Activated CD8-positive, alpha-beta T cell treated with anti-CD3 and anti-CD28 coated beads for 36 hours (primary cell): ENCODE measurements around the gene CMSS1. TPM values are rescaled to one million over a fixed set of nuclear protein-coding genes. Genes with fewer than 3 reads are reported as not detected.
A peak's percentile ranks its signal among the peaks of the same experiment; 100 is the strongest.

Experiments
- ATAC-seq: fragments of 200-7000 bp; cut with Tn5 transposase; one replicate; pipeline ENCODE4 v1.10.0; 2021; ENCODE audit warnings: mild to moderate bottlenecking, moderate library complexity
- CTCF ChIA-PET: fragments of 350-600 bp; sonication (Branson Sonifier 250); formaldehyde crosslinking; loops from one replicate; lab custom pipeline; 2021; ENCODE audit warnings: antibody characterized with exemption; lab: Charles Lee
- POLR2A ChIA-PET: fragments of 350-600 bp; sonication (Branson Sonifier 250); formaldehyde crosslinking; loops from one replicate; lab custom pipeline; 2021; ENCODE audit warnings: antibody characterized with exemption; lab: Charles Lee
- DNase-seq: peaks from one replicate; pipeline ENCODE4 v3.0.0-alpha.2; 2020
- H3K27ac Mint-ChIP-seq: one replicate; pipeline ENCODE4 v1.8.0; 2021; ENCODE audit warnings: mild to moderate bottlenecking, mixed read lengths
- H3K27me3 Mint-ChIP-seq: one replicate; pipeline ENCODE4 v1.8.0; 2021; ENCODE audit warnings: mixed read lengths
- H3K36me3 Mint-ChIP-seq: one replicate; pipeline ENCODE4 v1.8.0; 2021; ENCODE audit warnings: low read depth, mixed read lengths
- H3K4me1 Mint-ChIP-seq: one replicate; pipeline ENCODE4 v1.8.0; 2021; ENCODE audit warnings: low read depth, mixed read lengths
- H3K4me3 Mint-ChIP-seq: one replicate; pipeline ENCODE4 v1.8.0; 2021; ENCODE audit warnings: mild to moderate bottlenecking, moderate library complexity, mixed read lengths
- H3K9me3 Mint-ChIP-seq: one replicate; pipeline ENCODE4 v1.8.0; 2021; ENCODE audit warnings: mixed read lengths
- intact Hi-C: fragments of 100-400 bp; cut with micrococcal nuclease; formaldehyde crosslinking; loops from one replicate; pipeline ENCODE4 v1.10.0; 2022
- total RNA-seq, 2 experiments: library from RNA; stranded (reverse); gene quantifications; one replicate each; pipeline ENCODE4 v1.2.3, GENCODE V29; 2021
- TF ChIP-seq, protein P1 (sequence below): fragments of 200-600 bp; IDR thresholded peaks from one replicate; pipeline ENCODE4 v1.8.0; 2022; ENCODE audit warnings: antibody characterized with exemption, mild to moderate bottlenecking

Gene CMSS1
- total RNA-seq, 2 experiments from 2014 or later = 93.9 to 110 TPM

DNA sequence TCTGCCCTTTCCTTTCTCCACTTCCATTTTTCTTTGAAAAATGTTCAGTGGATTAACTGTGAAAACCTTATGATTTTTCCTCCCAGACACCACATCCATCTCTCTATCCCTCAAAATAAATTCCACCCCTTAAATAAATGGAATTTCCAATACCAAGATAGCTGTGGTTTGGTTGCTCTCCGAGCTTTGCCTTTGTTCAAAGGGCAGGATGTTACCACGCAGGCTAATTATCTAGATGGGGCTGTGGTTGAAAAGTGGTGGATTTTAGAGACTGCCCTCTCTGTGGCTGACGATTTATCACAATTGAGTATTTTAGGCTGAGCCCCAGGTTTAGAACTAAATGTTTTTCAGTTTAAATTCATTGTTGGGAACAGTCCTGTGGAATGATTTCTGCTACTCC lies 36.9 kb upstream of the CMSS1 start:
- ATAC-seq = no peak
- no peaks in the 10 kb centered on the region for H3K9me3 Mint-ChIP-seq
- CTCF ChIA-PET = no interaction called here
- no peaks in the 10 kb centered on the region for H3K4me1 Mint-ChIP-seq
- no peak for DNase-seq
- POLR2A ChIA-PET = no interaction called here
- no peak overlapping the region for H3K27ac Mint-ChIP-seq
- H3K4me3 Mint-ChIP-seq = no peak overlapping the region
- H3K27me3 Mint-ChIP-seq = peaks cover 24% of the 10 kb centered on the region
- H3K36me3 Mint-ChIP-seq = no peaks in the 10 kb centered on the region
- TF ChIP-seq, protein P1, sequence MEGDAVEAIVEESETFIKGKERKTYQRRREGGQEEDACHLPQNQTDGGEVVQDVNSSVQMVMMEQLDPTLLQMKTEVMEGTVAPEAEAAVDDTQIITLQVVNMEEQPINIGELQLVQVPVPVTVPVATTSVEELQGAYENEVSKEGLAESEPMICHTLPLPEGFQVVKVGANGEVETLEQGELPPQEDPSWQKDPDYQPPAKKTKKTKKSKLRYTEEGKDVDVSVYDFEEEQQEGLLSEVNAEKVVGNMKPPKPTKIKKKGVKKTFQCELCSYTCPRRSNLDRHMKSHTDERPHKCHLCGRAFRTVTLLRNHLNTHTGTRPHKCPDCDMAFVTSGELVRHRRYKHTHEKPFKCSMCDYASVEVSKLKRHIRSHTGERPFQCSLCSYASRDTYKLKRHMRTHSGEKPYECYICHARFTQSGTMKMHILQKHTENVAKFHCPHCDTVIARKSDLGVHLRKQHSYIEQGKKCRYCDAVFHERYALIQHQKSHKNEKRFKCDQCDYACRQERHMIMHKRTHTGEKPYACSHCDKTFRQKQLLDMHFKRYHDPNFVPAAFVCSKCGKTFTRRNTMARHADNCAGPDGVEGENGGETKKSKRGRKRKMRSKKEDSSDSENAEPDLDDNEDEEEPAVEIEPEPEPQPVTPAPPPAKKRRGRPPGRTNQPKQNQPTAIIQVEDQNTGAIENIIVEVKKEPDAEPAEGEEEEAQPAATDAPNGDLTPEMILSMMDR = no peak
- intact Hi-C loops = no loop called here

DNA sequence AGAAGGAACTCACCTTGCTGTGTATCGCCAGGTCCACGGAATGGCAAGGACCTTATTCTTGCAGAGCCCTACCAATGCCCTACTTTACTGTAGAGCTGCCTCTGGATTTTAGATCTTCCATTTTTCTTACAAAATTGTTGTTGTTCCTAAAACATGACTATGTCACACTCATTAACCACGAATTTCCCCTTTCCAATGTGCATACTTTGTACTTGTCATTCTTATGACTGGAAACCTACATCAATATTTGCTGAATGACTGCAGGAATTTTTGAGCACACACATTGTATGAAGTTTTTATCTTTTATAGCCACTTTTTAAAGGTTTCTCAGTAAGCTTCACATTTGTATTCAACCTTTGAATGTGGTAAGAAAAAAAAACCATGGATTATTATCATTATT lies 35.9 kb upstream of the CMSS1 start:
- H3K9me3 Mint-ChIP-seq = no peaks in the 10 kb centered on the region
- H3K27ac Mint-ChIP-seq = no peak overlapping the region
- H3K4me3 Mint-ChIP-seq = no peak overlapping the region
- CTCF ChIA-PET = no interaction called here
- intact Hi-C loops = no loop called here
- no peak for DNase-seq
- POLR2A ChIA-PET = no interaction called here
- ATAC-seq = no peak
- H3K27me3 Mint-ChIP-seq = peaks cover 26% of the 10 kb centered on the region
- H3K36me3 Mint-ChIP-seq = no peaks in the 10 kb centered on the region
- no peaks in the 10 kb centered on the region for H3K4me1 Mint-ChIP-seq
- TF ChIP-seq, protein P1 = no peak

DNA sequence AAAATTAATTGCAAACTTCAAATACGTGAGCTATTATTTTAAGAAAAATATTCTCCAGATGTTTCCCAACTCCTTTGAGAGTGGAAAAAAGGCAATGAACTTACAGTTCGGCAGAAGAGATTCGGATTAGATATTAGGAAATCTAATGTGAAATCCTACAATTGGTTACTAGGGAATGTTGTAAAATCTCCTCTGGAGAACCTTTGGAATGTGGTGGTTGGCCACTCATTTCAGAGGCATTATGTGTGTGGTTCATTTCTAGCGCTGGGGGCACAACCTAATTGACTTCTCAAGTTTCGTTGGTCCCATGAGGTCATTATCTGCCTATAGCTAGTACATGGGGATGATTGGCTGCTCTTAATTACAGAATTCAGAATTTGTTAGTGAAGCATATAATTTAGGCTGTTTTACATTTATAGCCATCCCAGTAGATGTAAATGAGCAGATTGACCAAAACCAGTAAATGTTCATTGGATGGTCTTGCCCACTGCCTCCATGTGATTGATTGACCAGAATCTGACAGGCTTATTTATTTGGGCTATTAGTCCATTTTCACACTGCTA lies 34.6 kb upstream of the CMSS1 start:
- no peak overlapping the region for H3K4me3 Mint-ChIP-seq
- ChIA-PET POLR2A (no interaction called here), CTCF (no interaction called here)
- H3K4me1 Mint-ChIP-seq = no peaks in the 10 kb centered on the region
- ATAC-seq (no peak), DNase-seq (no peak)
- TF ChIP-seq, protein P1 = no peak
- H3K36me3 Mint-ChIP-seq = no peaks in the 10 kb centered on the region
- peaks cover 19% of the 10 kb centered on the region for H3K27me3 Mint-ChIP-seq
- intact Hi-C loops = no loop called here
- H3K9me3 Mint-ChIP-seq = no peaks in the 10 kb centered on the region
- H3K27ac Mint-ChIP-seq = no peak overlapping the region

DNA sequence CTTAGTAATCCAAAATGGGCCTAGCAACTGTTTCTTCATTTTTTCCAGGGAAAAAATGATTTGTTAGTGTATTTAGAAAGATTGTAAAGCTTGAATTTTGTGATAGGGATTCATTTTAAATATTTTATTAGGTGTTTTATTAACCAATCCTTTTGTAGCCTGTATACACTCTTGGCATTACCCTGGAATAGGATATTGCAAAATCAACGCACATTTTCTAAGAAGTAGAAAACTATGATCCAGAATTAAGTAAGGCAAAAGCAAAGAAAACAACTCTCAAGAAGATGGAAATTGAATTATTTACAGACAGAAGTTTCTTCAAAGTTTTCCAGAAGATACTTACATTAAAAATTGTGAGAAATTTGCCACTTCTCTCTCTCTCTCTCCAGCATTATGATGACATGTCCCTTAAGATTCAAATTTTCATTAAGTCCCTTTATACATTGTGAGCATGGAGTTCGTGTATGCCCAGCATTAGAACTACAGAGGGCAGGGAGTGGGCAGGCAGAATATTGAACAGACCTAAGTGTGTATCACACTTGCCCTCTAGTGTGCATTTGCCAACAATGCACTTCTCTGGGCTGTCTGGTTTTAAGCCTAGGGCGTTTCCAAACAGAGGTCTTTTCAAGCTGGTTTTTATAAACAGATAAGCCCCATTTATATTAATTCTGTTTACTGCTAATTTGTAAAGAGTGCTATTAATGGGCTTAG lies 28.5 kb upstream of the CMSS1 start:
- H3K36me3 Mint-ChIP-seq = no peaks in the 10 kb centered on the region
- ATAC-seq (peak; percentile 78), DNase-seq (peak; percentile 32)
- no peak overlapping the region for H3K4me3 Mint-ChIP-seq
- POLR2A ChIA-PET = no interaction called here
- CTCF ChIA-PET = interaction anchor here (1.1 to 2.8 kb wide), 4 partner anchors 12 to 97 kb away, joined by 3 to 11 read pairs (median 4); no protein-coding TSS in a partner anchor
- H3K4me1 Mint-ChIP-seq = no peaks in the 10 kb centered on the region
- no peak overlapping the region for H3K27ac Mint-ChIP-seq
- H3K9me3 Mint-ChIP-seq = no peaks in the 10 kb centered on the region
- intact Hi-C loops = no loop called here
- TF ChIP-seq, protein P1 = peak; percentile 64
- H3K27me3 Mint-ChIP-seq = peaks cover 2% of the 10 kb centered on the region

DNA sequence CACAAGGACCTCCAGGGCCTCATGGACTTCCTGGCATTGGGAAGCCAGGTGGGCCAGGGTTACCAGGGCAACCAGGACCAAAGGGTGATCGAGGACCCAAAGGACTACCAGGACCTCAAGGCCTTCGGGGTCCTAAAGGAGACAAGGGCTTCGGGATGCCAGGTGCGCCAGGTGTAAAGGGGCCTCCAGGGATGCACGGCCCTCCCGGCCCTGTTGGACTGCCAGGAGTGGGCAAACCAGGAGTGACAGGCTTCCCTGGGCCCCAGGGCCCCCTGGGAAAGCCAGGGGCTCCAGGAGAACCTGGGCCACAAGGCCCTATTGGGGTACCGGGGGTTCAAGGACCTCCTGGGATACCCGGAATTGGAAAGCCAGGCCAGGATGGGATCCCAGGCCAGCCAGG lies 23.2 kb upstream of the CMSS1 start:
- no peak for ATAC-seq
- ChIA-PET CTCF (no interaction called here), POLR2A (no interaction called here)

More for the DNA sequence above, 23.2 kb upstream of the CMSS1 start:
- H3K27me3 Mint-ChIP-seq = no peaks in the 10 kb centered on the region
- intact Hi-C loops = no loop called here
- H3K27ac Mint-ChIP-seq = no peak overlapping the region
- H3K4me3 Mint-ChIP-seq = no peak overlapping the region
- no peaks in the 10 kb centered on the region for H3K9me3 Mint-ChIP-seq
- TF ChIP-seq, protein P1 = no peak
- no peaks in the 10 kb centered on the region for H3K36me3 Mint-ChIP-seq
- DNase-seq = no peak
- no peaks in the 10 kb centered on the region for H3K4me1 Mint-ChIP-seq
